ENCODE measurements around the gene SEZ6L2.

DNA sequence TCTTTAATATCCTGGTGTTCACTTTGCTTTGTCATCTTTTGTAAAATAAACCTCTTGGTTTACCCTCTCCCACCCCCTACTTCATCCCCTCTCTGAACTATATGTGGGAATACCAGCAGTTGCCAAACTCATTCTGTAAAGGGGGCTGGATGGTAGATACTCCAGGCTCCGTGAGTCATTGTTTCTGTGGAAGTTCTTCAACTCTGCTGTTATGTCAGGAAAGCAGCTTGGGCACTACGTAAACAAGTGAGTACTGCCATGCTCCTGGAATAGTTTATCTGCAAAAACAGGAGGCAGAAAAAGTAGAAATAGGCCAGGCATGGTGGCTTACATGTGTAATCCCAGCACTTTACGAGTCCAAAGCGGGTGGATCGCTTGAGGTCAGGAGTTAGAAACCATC, 61.5 kb downstream of the SEZ6L2 start:
- TF ChIP-seq, protein P1, sequence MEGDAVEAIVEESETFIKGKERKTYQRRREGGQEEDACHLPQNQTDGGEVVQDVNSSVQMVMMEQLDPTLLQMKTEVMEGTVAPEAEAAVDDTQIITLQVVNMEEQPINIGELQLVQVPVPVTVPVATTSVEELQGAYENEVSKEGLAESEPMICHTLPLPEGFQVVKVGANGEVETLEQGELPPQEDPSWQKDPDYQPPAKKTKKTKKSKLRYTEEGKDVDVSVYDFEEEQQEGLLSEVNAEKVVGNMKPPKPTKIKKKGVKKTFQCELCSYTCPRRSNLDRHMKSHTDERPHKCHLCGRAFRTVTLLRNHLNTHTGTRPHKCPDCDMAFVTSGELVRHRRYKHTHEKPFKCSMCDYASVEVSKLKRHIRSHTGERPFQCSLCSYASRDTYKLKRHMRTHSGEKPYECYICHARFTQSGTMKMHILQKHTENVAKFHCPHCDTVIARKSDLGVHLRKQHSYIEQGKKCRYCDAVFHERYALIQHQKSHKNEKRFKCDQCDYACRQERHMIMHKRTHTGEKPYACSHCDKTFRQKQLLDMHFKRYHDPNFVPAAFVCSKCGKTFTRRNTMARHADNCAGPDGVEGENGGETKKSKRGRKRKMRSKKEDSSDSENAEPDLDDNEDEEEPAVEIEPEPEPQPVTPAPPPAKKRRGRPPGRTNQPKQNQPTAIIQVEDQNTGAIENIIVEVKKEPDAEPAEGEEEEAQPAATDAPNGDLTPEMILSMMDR (IDR thresholded peaks at IDR 0.05; ENCODE audit: low read depth, low read length): no peak
- no peak for TF ChIP-seq EZH2phosphoT487 (IDR thresholded peaks at IDR 0.05; ENCODE audit: low read depth)
